HepG2 (cell line): ENCODE results near the gene LRRC15. TPM values are rescaled to one million over a fixed set of nuclear protein-coding genes. Genes with fewer than 3 reads are reported as not detected.

Experiments used
- AGO1 ChIP-seq: fragments of 200-400 bp; formaldehyde crosslinking; IDR thresholded peaks from 2 replicates; pipeline ENCODE4 v1.6.1; 2017; ENCODE audit warnings: mild to moderate bottlenecking, low read depth, low read length, moderate library complexity; ENCODE audit not compliant: poor library complexity, severe bottlenecking
- BRD4 ChIP-seq: sonication (generic); formaldehyde crosslinking; IDR thresholded peaks from 2 replicates; pipeline ENCODE4 v1.4.0; 2020; ENCODE audit warnings: missing genetic modification reagents
- CBFB ChIP-seq: sonication (generic); formaldehyde crosslinking; IDR thresholded peaks from 2 replicates; pipeline ENCODE4 v1.4.0; 2020; ENCODE audit warnings: missing genetic modification reagents
- CREM ChIP-seq, 2 experiments: sonication (generic) in 1 of 2; formaldehyde crosslinking in 1 of 2; IDR thresholded peaks; 2 replicates each; pipeline versions ENCODE4 v1.4.0 to v1.6.1; 2016 to 2020; ENCODE audit warnings: antibody characterized with exemption in 1 of 2, mild to moderate bottlenecking in 1 of 2, missing genetic modification reagents in 1 of 2
- EED ChIP-seq: sonication (generic); formaldehyde crosslinking; IDR thresholded peaks from 2 replicates; pipeline ENCODE4 v1.5.0; 2020; ENCODE audit warnings: mild to moderate bottlenecking, missing genetic modification reagents
- GATAD1 ChIP-seq: IDR thresholded peaks from 2 replicates; pipeline ENCODE4 v1.6.1; 2016; ENCODE audit warnings: missing genetic modification reagents, missing compliant biosample characterization
- ISL2 ChIP-seq: sonication (generic); formaldehyde crosslinking; IDR thresholded peaks from 2 replicates; pipeline ENCODE4 v1.5.0; 2020; ENCODE audit warnings: missing genetic modification reagents
- JUND ChIP-seq: sonication (generic); formaldehyde crosslinking; IDR thresholded peaks from 2 replicates; pipeline ENCODE4 v1.8.0; 2022; ENCODE audit warnings: mild to moderate bottlenecking, missing genetic modification reagents
- KAT8 ChIP-seq: IDR thresholded peaks from 2 replicates; pipeline ENCODE4 v1.6.1; 2016; ENCODE audit warnings: missing genetic modification reagents, missing compliant biosample characterization
- KLF12 ChIP-seq: sonication (generic); formaldehyde crosslinking; IDR thresholded peaks from 2 replicates; pipeline ENCODE4 v1.4.0; 2020; ENCODE audit warnings: missing genetic modification reagents, borderline replicate concordance
- SAFB2 ChIP-seq: sonication (generic); formaldehyde crosslinking; IDR thresholded peaks from 2 replicates; pipeline ENCODE4 v1.5.1; 2020; ENCODE audit warnings: missing genetic modification reagents, low read depth, mild to moderate bottlenecking, borderline replicate concordance
- SETDB1 ChIP-seq: sonication (generic); formaldehyde crosslinking; IDR thresholded peaks from 2 replicates; pipeline ENCODE4 v1.5.1; 2020; ENCODE audit warnings: missing genetic modification reagents, mild to moderate bottlenecking, borderline replicate concordance
- TBX3 ChIP-seq: fragments of 450-650 bp; IDR thresholded peaks from 2 replicates; pipeline ENCODE4 v1.6.1; 2017; ENCODE audit warnings: antibody characterized with exemption, mild to moderate bottlenecking, inconsistent platforms, borderline replicate concordance
- TEAD3 ChIP-seq: optimal IDR thresholded peaks from 2 replicates; pipeline ENCODE3; 2016; ENCODE audit warnings: borderline replicate concordance
- ZBTB21 ChIP-seq: sonication (generic); formaldehyde crosslinking; IDR thresholded peaks from 2 replicates; pipeline ENCODE4 v1.4.0; 2020; ENCODE audit warnings: missing genetic modification reagents
- ZFX ChIP-seq: sonication (generic); formaldehyde crosslinking; IDR thresholded peaks from 2 replicates; pipeline ENCODE4 v1.4.0; 2020; ENCODE audit warnings: mild to moderate bottlenecking, low read depth, missing genetic modification reagents, moderate library complexity
- ZNF224 ChIP-seq: sonication (generic); formaldehyde crosslinking; IDR thresholded peaks from 2 replicates; pipeline ENCODE4 v1.5.0; 2020; ENCODE audit warnings: mild to moderate bottlenecking, missing genetic modification reagents
- ZNF792 ChIP-seq: IDR thresholded peaks from 2 replicates; pipeline ENCODE4 v1.6.1; 2016
- ZSCAN22 ChIP-seq: sonication (generic); formaldehyde crosslinking; IDR thresholded peaks from 2 replicates; pipeline ENCODE4 v1.4.0; 2020; ENCODE audit warnings: mild to moderate bottlenecking, missing genetic modification reagents
- ZSCAN25 ChIP-seq: sonication (generic); formaldehyde crosslinking; IDR thresholded peaks from 2 replicates; pipeline ENCODE4 v1.8.0; 2022; ENCODE audit warnings: mild to moderate bottlenecking, missing genetic modification reagents
- ZSCAN9 ChIP-seq: IDR thresholded peaks from 2 replicates; pipeline ENCODE4 v1.6.1; 2016; ENCODE audit warnings: borderline replicate concordance
- polyA plus RNA-seq, 8 experiments: library from polyadenylated mRNA; depleted of rRNA in 3 of 8; stranded (reverse) in 7 of 8; unstranded in 1 of 8; fragments of >200 nt; fragmentation: Illumina TruSeq in 4 of 8; extraction: Trizol in 4 of 8; gene quantifications; 2 replicates each; pipeline versions ENCODE4 v1.2.1 to v1.2.3, GENCODE V29; 2011 to 2016; ENCODE audit warnings: low read depth in 4 of 8, missing spikeins in 1 of 8, mixed read lengths in 1 of 8; ENCODE audit not compliant: insufficient read depth in 1 of 8
- total RNA-seq, 5 experiments: library from RNA; depleted of rRNA; stranded (reverse); fragments of >200 nt; fragmentation: Illumina TruSeq; extraction: Trizol; gene quantifications; 2 replicates each; pipeline ENCODE4 v1.2.3, GENCODE V29; 2016; ENCODE audit warnings: low read depth in 1 of 5
- TF ChIP-seq, protein P1 (sequence below): sonication (generic); IDR thresholded peaks from 2 replicates; pipeline ENCODE4 v1.6.1; 2016; ENCODE audit warnings: low read depth, borderline replicate concordance
- TF ChIP-seq, protein P2 (sequence below): IDR thresholded peaks from 2 replicates; pipeline ENCODE4 v1.6.1; 2016; ENCODE audit warnings: missing genetic modification reagents, missing compliant biosample characterization
- TF ChIP-seq, protein P3 (sequence below): IDR thresholded peaks from 2 replicates; pipeline ENCODE4 v1.6.1; 2016
- TF ChIP-seq, protein P4 (sequence below): sonication (generic); formaldehyde crosslinking; IDR thresholded peaks from 2 replicates; pipeline ENCODE4 v1.4.0; 2020; ENCODE audit warnings: low read depth, mild to moderate bottlenecking, missing genetic modification reagents

The LRRC15 gene
- total and polyA plus RNA-seq, 2 of the 13 experiments (the other 11 are each of a cell fraction or from before 2014, with no cell fraction given), result not detected

DNA sequence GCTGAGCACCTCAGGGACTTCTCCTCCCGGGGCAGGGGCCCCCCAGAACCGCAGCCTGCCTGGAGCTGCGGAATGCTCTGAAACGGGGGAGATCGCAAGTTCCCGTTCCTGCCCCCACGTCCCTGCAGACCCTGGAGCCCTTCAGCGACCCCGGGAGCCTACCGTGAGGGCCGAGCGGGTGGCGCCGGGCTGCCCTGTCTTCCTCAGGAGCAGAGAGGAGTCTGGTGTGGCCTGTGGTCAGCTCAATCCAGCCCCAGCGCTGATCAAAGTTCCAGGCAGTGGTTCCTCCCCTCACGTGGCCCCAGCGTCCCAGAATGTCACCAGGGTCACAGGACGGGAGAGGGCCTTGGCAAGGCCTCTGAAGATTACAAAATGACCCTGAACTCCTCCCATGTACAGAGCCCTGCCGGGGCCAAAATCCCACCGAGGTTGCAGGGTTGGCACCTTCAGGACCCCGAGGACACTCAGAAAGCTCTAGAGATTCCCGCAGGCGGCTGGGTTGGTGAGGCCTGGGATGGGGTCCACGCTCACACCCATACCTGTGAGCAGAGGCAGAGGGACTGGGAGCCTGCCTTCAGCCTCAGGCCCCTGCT lies 18.4 kb downstream of the LRRC15 start, which contains the start of gene CPN2 (continued):
- TF ChIP-seq, protein P1, sequence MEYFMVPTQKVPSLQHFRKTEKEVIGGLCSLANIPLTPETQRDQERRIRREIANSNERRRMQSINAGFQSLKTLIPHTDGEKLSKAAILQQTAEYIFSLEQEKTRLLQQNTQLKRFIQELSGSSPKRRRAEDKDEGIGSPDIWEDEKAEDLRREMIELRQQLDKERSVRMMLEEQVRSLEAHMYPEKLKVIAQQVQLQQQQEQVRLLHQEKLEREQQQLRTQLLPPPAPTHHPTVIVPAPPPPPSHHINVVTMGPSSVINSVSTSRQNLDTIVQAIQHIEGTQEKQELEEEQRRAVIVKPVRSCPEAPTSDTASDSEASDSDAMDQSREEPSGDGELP, result peak; percentile 19; the same call in 1 of the 2 replicates
- TF ChIP-seq SAFB2 (CRISPR knock-in tag) (no peak), ZSCAN25 (peak; percentile 37; the same call in 1 of the 2 replicates), KAT8 (CRISPR knock-in tag) (peak; percentile 81), ISL2 (CRISPR knock-in tag) (peak; percentile 76), CBFB (CRISPR knock-in tag) (peak; percentile 68; the same call in 1 of the 2 replicates), BRD4 (CRISPR knock-in tag) (peak; percentile 47; the same call in 1 of the 2 replicates), GATAD1 (CRISPR knock-in tag) (peak; percentile 39; the same call in 1 of the 2 replicates), TBX3 (0 out of 2 replicates have a peak, but pooled peaks have one; percentile 20), ZNF224 (CRISPR knock-in tag) (0 out of 2 replicates have a peak, but pooled peaks have one; percentile 36), ZSCAN22 (no peak), AGO1 (peak; percentile 57), JUND (no peak), ZSCAN9 (CRISPR knock-in tag) (no peak), ZBTB21 (CRISPR knock-in tag) (no peak), KLF12 (CRISPR knock-in tag) (0 out of 2 replicates have a peak, but pooled peaks have one; percentile 65), CREM (IDR thresholded peaks at IDR 0.05) (peak; percentile 54; the same call in 1 of the 2 replicates), CREM (CRISPR knock-in tag; IDR thresholded peaks at IDR 0.05) (no peak), ZNF792 (peak; percentile 63; the same call in 1 of the 2 replicates), TEAD3 (CRISPR knock-in tag) (peak; percentile 52), EED (CRISPR knock-in tag) (no peak), ZFX (CRISPR knock-in tag) (peak; percentile 95), SETDB1 (no peak)
- TF ChIP-seq, protein P2, sequence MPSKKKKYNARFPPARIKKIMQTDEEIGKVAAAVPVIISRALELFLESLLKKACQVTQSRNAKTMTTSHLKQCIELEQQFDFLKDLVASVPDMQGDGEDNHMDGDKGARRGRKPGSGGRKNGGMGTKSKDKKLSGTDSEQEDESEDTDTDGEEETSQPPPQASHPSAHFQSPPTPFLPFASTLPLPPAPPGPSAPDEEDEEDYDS (CRISPR knock-in tag), result peak; percentile 37; the same call in 1 of the 2 replicates
- TF ChIP-seq, protein P3, sequence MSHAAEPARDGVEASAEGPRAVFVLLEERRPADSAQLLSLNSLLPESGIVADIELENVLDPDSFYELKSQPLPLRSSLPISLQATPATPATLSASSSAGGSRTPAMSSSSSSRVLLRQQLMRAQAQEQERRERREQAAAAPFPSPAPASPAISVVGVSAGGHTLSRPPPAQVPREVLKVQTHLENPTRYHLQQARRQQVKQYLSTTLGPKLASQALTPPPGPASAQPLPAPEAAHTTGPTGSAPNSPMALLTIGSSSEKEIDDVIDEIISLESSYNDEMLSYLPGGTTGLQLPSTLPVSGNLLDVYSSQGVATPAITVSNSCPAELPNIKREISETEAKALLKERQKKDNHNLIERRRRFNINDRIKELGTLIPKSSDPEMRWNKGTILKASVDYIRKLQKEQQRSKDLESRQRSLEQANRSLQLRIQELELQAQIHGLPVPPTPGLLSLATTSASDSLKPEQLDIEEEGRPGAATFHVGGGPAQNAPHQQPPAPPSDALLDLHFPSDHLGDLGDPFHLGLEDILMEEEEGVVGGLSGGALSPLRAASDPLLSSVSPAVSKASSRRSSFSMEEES, result peak; percentile 90
- TF ChIP-seq, protein P4, sequence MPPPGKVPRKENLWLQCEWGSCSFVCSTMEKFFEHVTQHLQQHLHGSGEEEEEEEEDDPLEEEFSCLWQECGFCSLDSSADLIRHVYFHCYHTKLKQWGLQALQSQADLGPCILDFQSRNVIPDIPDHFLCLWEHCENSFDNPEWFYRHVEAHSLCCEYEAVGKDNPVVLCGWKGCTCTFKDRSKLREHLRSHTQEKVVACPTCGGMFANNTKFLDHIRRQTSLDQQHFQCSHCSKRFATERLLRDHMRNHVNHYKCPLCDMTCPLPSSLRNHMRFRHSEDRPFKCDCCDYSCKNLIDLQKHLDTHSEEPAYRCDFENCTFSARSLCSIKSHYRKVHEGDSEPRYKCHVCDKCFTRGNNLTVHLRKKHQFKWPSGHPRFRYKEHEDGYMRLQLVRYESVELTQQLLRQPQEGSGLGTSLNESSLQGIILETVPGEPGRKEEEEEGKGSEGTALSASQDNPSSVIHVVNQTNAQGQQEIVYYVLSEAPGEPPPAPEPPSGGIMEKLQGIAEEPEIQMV (CRISPR knock-in tag), result peak; percentile 68; the same call in 1 of the 2 replicates
